ENCODE measurements around the gene FOXO3. TPM values are rescaled to one million over a fixed set of nuclear protein-coding genes. Genes with fewer than 3 reads are reported as not detected.

The FOXO3 gene
- total and polyA plus RNA-seq, 2 of the 13 experiments (the other 11 are each of a cell fraction or from before 2014, with no cell fraction given), result 16.0 to 22.5 TPM

DNA sequence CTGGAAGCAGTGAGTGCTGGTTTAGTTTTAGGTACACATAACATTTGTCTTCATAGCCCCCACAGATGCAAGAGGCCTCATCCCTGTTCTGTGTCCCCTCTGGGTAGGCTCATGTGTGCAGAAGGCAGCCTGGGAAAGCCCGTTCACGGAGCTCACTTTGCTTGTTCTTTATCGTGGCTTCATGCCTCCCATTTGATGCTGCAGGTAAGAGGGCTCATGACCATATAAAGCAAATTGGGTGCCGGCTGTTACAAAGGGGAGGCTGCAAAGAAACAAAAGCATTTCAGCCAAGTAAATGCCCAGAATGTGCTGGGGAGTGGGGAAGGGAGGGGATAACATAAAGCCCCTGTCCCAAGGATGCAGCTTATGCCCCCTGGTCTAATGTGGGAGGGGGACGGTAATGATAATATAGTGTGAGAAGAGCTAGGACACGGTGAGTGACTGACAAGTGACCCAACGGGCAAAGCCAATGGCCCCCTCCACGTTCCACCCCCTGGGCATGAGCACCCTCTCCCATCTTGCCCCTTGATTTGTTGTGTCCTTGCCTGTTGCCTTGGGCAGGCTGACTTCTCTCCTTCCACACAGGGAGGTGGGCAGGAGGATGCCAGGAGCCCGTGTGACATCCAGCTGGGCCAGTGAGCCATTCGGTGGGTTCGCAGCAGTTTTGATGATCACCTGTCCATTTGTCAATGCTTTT is 138.0 kb downstream of the FOXO3 start:
- DNase-seq (ENCODE audit: low spot score) (no peak), FAIRE-seq (no peak), ATAC-seq (no peak)
- Histone ChIP-seq H3K9me3 (ENCODE audit: low read length) (peaks cover 13% of the 10 kb centered on the region; the same call in 1 of the 2 replicates), H3K79me2 (ENCODE audit: insufficient read depth, low read length) (no peaks in the 10 kb centered on the region), H3K4me1 (ENCODE audit: insufficient read depth, low read length) (no peaks in the 10 kb centered on the region), H3K9ac (ENCODE audit: insufficient read depth, low read depth, low read length) (no peak overlapping the region), H3K27ac (ENCODE audit: extremely low read length, insufficient read depth, low read length) (no peak overlapping the region), H4K20me1 (ENCODE audit: insufficient read depth, low read length) (no peaks in the 10 kb centered on the region), H3K4me3 (replicated peaks in 1 of 3; ENCODE audit: insufficient read depth in 1 of 3, low read depth in 2 of 3, low read length in 3 of 3) (no peak overlapping the region), H3K4me2 (ENCODE audit: low read depth, low read length) (no peak overlapping the region), H3K36me3 (replicated peaks in 1 of 2; ENCODE audit: control insufficient read depth in 1 of 2, insufficient read depth in 2 of 2, low read length in 2 of 2) (no peaks in the 10 kb centered on the region), H2AFZ (ENCODE audit: low read length) (no peak overlapping the region), H3K27me3 (ENCODE audit: control insufficient read depth in 1 of 2, insufficient read depth in 2 of 2, low read length in 2 of 2) (no peaks in the 10 kb centered on the region; a peak in 1 of 5 replicates)
- no peak for TF ChIP-seq RFXAP (CRISPR knock-in tag; IDR thresholded peaks at IDR 0.05; ENCODE audit: borderline replicate concordance)
- TF ChIP-seq AGO2 (optimal IDR thresholded peaks at IDR 0.05; ENCODE audit: low read depth, low read length), result no peak
- TF ChIP-seq PAWR (CRISPR knock-in tag; IDR thresholded peaks at IDR 0.05; ENCODE audit: borderline replicate concordance), result no peak
- BruUV-seq (replicated peaks), result no TSS peak
- CTCF ChIA-PET (ENCODE audit: low intra/inter-chr PET ratio, low total read pairs), result no interaction called here
- in situ Hi-C loops (cut with HindIII; ENCODE audit: extremely low pct_ligation_motif_present, low pct_unique_long_range_greater_than_20kb), result no loop called here
- intact Hi-C loops (cut with micrococcal nuclease; ENCODE audit: unreplicated experiment), result no loop called here
- WGBS (ENCODE audit: low lambda C conversion rate), result 42% methylated on average over 8 of the region's 11 CpGs
- POLR2A ChIA-PET, result no interaction called here

- in situ Hi-C loops (cut with HindIII; ENCODE audit: extremely low pct_ligation_motif_present, low pct_unique_long_range_greater_than_20kb) (no loop called here), intact Hi-C loops (cut with micrococcal nuclease; ENCODE audit: unreplicated experiment) (no loop called here)
- no TSS peak for BruUV-seq (replicated peaks)
- DNase-seq (ENCODE audit: low spot score) (no peak), FAIRE-seq (no peak), ATAC-seq (no peak)
- no peaks in the 10 kb centered on the region for H3K36me3 ChIP-seq (replicated peaks in 1 of 2; ENCODE audit: control insufficient read depth in 1 of 2, insufficient read depth in 2 of 2, low read length in 2 of 2)
- no peak overlapping the region for H3K27ac ChIP-seq (ENCODE audit: extremely low read length, insufficient read depth, low read length)
- ChIA-PET POLR2A (no interaction called here), CTCF (ENCODE audit: low intra/inter-chr PET ratio, low total read pairs) (no interaction called here)
- H3K79me2 ChIP-seq (ENCODE audit: insufficient read depth, low read length), result no peaks in the 10 kb centered on the region
- no peak overlapping the region for H2AFZ ChIP-seq (ENCODE audit: low read length)
- no peak for TF ChIP-seq CCDC6 (CRISPR knock-in tag; IDR thresholded peaks at IDR 0.05)
- TF ChIP-seq LCORL (IDR thresholded peaks at IDR 0.05), result peak; percentile 67
- TF ChIP-seq LCORL (CRISPR knock-in tag; IDR thresholded peaks at IDR 0.05), result no peak
- no peak for TF ChIP-seq MYC (CRISPR knock-in tag; IDR thresholded peaks at IDR 0.05; ENCODE audit: borderline replicate concordance)
- no peak for TF ChIP-seq UBTF (CRISPR knock-in tag; IDR thresholded peaks at IDR 0.05)
- no peak for TF ChIP-seq TERF1 (CRISPR knock-in tag; IDR thresholded peaks at IDR 0.05)
- TF ChIP-seq PRDM4 (CRISPR knock-in tag; IDR thresholded peaks at IDR 0.05; ENCODE audit: borderline replicate concordance), result no peak
- H3K4me2 ChIP-seq (ENCODE audit: low read depth, low read length), result no peak overlapping the region
- H4K20me1 ChIP-seq (ENCODE audit: insufficient read depth, low read length), result no peaks in the 10 kb centered on the region
- H3K9me3 ChIP-seq (ENCODE audit: low read length), result peaks cover 13% of the 10 kb centered on the region; the same call in 1 of the 2 replicates
- no peak overlapping the region for H3K4me3 ChIP-seq (replicated peaks in 1 of 3; ENCODE audit: insufficient read depth in 1 of 3, low read depth in 2 of 3, low read length in 3 of 3)
- 73% methylated on average over 17 of the region's 17 CpGs for WGBS (ENCODE audit: low lambda C conversion rate)
- H3K9ac ChIP-seq (ENCODE audit: insufficient read depth, low read depth, low read length), result no peak overlapping the region
- H3K27me3 ChIP-seq (ENCODE audit: control insufficient read depth in 1 of 2, insufficient read depth in 2 of 2, low read length in 2 of 2), result no peaks in the 10 kb centered on the region; a peak in 1 of 5 replicates
- H3K4me1 ChIP-seq (ENCODE audit: insufficient read depth, low read length), result no peaks in the 10 kb centered on the region
Measured at GRCh38 chr6:108699290-108700041, 138.7 kb downstream of the FOXO3 start.
